Effector memory CD8-positive, alpha-beta T cell (primary cell): ENCODE data around the gene KIF5C.

Source experiments
- ATAC-seq: fragments of 150-1000 bp; cut with Tn5 transposase; replicated peaks from 2 replicates; pipeline ENCODE4 v1.10.0; 2021; ENCODE audit warnings: mild to moderate bottlenecking, moderate library complexity
- DNase-seq, 3 experiments: peaks; one replicate each; pipeline ENCODE4 v3.0.0; 2021
- H3K27ac Mint-ChIP-seq, 2 donors: one replicate each; pipeline ENCODE4 v1.8.0; 2022; ENCODE audit warnings: mild to moderate bottlenecking in 2 of 2, mixed read lengths in 2 of 2, moderate library complexity in 2 of 2
- H3K27me3 Mint-ChIP-seq, 2 donors: one replicate each; pipeline ENCODE4 v1.8.0; 2022; ENCODE audit warnings: mixed read lengths in 2 of 2
- H3K36me3 Mint-ChIP-seq: one replicate; pipeline ENCODE4 v1.8.0; 2022; ENCODE audit warnings: mild to moderate bottlenecking, moderate library complexity, mixed read lengths; ENCODE audit not compliant: insufficient read depth
- H3K4me1 Mint-ChIP-seq, 2 donors: one replicate each; pipeline ENCODE4 v1.8.0; 2022; ENCODE audit warnings: low read depth in 2 of 2, mixed read lengths in 2 of 2
- H3K4me3 Mint-ChIP-seq, 2 donors: one replicate each; pipeline ENCODE4 v1.8.0; 2022; ENCODE audit warnings: mild to moderate bottlenecking in 2 of 2, mixed read lengths in 2 of 2, moderate library complexity in 2 of 2
- H3K9me3 Mint-ChIP-seq, 2 donors: one replicate each; pipeline ENCODE4 v1.8.0; 2022; ENCODE audit warnings: mixed read lengths in 2 of 2

The KIF5C gene

GRCh38 chr2:149064856-149065630, 190.0 kb downstream of the KIF5C start:
- ATAC-seq (no peak), DNase-seq (no peak)
- H3K36me3 Mint-ChIP-seq: no peaks in the 10 kb centered on the region
- H3K9me3 Mint-ChIP-seq: no peaks in the 10 kb centered on the region
- H3K27me3 Mint-ChIP-seq: peaks cover 10 to 14% of the 10 kb centered on the region in 2 donors
- no peak overlapping the region for H3K27ac Mint-ChIP-seq
- no peak overlapping the region for H3K4me3 Mint-ChIP-seq
- peaks cover 0 to 6% of the 10 kb centered on the region in 2 donors for H3K4me1 Mint-ChIP-seq

GRCh38 chr2:149068225-149068995, 193.4 kb downstream of the KIF5C start:
- Mint-ChIP-seq H3K27ac (no peak overlapping the region), H3K4me1 (peaks cover 0 to 8% of the 10 kb centered on the region in 2 donors), H3K9me3 (no peaks in the 10 kb centered on the region), H3K4me3 (no peak overlapping the region), H3K27me3 (peaks cover 16 to 34% of the 10 kb centered on the region in 2 donors), H3K36me3 (no peaks in the 10 kb centered on the region)
- no peak for ATAC-seq
- no peak for DNase-seq

- Mint-ChIP-seq H3K4me1 (peaks cover 0 to 8% of the 10 kb centered on the region in 2 donors), H3K9me3 (no peaks in the 10 kb centered on the region), H3K27ac (no peak overlapping the region), H3K36me3 (no peaks in the 10 kb centered on the region), H3K27me3 (peaks cover 24 to 43% of the 10 kb centered on the region in 2 donors), H3K4me3 (no peak overlapping the region)
- peak; percentile 94 for ATAC-seq
- peak in 1 of 3 experiments; percentile 3 for DNase-seq
These were observed 194.2 kb downstream of the KIF5C start for GRCh38 chr2:149068996-149069888.

- Mint-ChIP-seq H3K9me3 (no peaks in the 10 kb centered on the region), H3K4me3 (no peak overlapping the region), H3K36me3 (no peaks in the 10 kb centered on the region), H3K27me3 (peaks cover 24 to 46% of the 10 kb centered on the region in 2 donors), H3K27ac (peak overlapping the region in 1 of 2 donors; percentile 16), H3K4me1 (peaks cover 0 to 8% of the 10 kb centered on the region in 2 donors)
- DNase-seq (no peak), ATAC-seq (no peak)
These were observed 195.8 kb downstream of the KIF5C start for GRCh38 chr2:149070681-149071320.

- no peak for DNase-seq
- Mint-ChIP-seq H3K27ac (no peak overlapping the region), H3K4me1 (peaks cover 0 to 1% of the 10 kb centered on the region in 2 donors), H3K27me3 (peaks cover 31 to 33% of the 10 kb centered on the region in 2 donors), H3K9me3 (no peaks in the 10 kb centered on the region), H3K4me3 (no peak overlapping the region), H3K36me3 (no peaks in the 10 kb centered on the region)
- ATAC-seq: no peak
These were observed 200.1 kb downstream of the KIF5C start for GRCh38 chr2:149075105-149075504.

GRCh38 chr2:149075853-149076252, 200.8 kb downstream of the KIF5C start:
- no peak overlapping the region for H3K4me3 Mint-ChIP-seq
- H3K9me3 Mint-ChIP-seq: no peaks in the 10 kb centered on the region
- ATAC-seq (no peak), DNase-seq (no peak)
- H3K4me1 Mint-ChIP-seq: no peaks in the 10 kb centered on the region
- H3K36me3 Mint-ChIP-seq: no peaks in the 10 kb centered on the region
- peaks cover 30 to 32% of the 10 kb centered on the region in 2 donors for H3K27me3 Mint-ChIP-seq
- no peak overlapping the region for H3K27ac Mint-ChIP-seq
